ENCODE measurements around the gene PSEN1.

Gene PSEN1

GRCh38 chr14:73255693-73256225, 119.5 kb downstream of the PSEN1 start:
- DNase-seq, result no peak

GRCh38 chr14:73258076-73258475, 121.8 kb downstream of the PSEN1 start:
- no peak for DNase-seq

GRCh38 chr14:73258845-73259611, 122.7 kb downstream of the PSEN1 start:
- no peak for DNase-seq

- no peak for DNase-seq
These were observed 123.5 kb downstream of the PSEN1 start for GRCh38 chr14:73259837-73260236.

GRCh38 chr14:73260574-73260973, 124.3 kb downstream of the PSEN1 start:
- no peak for DNase-seq

GRCh38 chr14:73261075-73261474, 124.8 kb downstream of the PSEN1 start:
- no peak for DNase-seq

- DNase-seq, result no peak
These were observed 125.5 kb downstream of the PSEN1 start for GRCh38 chr14:73261520-73262426.

- DNase-seq, result no peak
These were observed 126.3 kb downstream of the PSEN1 start for GRCh38 chr14:73262427-73263183.

GRCh38 chr14:73263606-73264005, 127.3 kb downstream of the PSEN1 start:
- DNase-seq, result no peak

- DNase-seq, result no peak
These were observed 128.0 kb downstream of the PSEN1 start for GRCh38 chr14:73264080-73264884.

GRCh38 chr14:73264885-73265720, 128.8 kb downstream of the PSEN1 start:
- DNase-seq, result no peak

GRCh38 chr14:73265721-73266046, 129.4 kb downstream of the PSEN1 start:
- no peak for DNase-seq

GRCh38 chr14:73266317-73266716, 130.0 kb downstream of the PSEN1 start:
- no peak for DNase-seq

GRCh38 chr14:73267474-73267873, 131.2 kb downstream of the PSEN1 start:
- no peak for DNase-seq

GRCh38 chr14:73269729-73270531, 133.6 kb downstream of the PSEN1 start:
- no peak for DNase-seq

GRCh38 chr14:73272393-73272792, 136.1 kb downstream of the PSEN1 start:
- DNase-seq, result no peak

Measured in T-helper 9 cell (primary cell).